Stimulated activated CD4-positive, alpha-beta T cell treated with anti-CD3 and anti-CD28 coated beads, Interleukin-15, amount 100 ng/mL, for 48 hours (primary cell): ENCODE measurements around the gene RDM1.
"Not testable (repeated sequence)": the region's sequence is repeated elsewhere in the genome, so short reads cannot be mapped to it uniquely, and the experiment has no call there.

Experiments
- DNase-seq, 2 donors: peaks; one replicate each; pipeline ENCODE4 v3.0.0-alpha.2; 2020; ENCODE audit warnings: low read depth in 2 of 2

RDM1 gene

DNA sequence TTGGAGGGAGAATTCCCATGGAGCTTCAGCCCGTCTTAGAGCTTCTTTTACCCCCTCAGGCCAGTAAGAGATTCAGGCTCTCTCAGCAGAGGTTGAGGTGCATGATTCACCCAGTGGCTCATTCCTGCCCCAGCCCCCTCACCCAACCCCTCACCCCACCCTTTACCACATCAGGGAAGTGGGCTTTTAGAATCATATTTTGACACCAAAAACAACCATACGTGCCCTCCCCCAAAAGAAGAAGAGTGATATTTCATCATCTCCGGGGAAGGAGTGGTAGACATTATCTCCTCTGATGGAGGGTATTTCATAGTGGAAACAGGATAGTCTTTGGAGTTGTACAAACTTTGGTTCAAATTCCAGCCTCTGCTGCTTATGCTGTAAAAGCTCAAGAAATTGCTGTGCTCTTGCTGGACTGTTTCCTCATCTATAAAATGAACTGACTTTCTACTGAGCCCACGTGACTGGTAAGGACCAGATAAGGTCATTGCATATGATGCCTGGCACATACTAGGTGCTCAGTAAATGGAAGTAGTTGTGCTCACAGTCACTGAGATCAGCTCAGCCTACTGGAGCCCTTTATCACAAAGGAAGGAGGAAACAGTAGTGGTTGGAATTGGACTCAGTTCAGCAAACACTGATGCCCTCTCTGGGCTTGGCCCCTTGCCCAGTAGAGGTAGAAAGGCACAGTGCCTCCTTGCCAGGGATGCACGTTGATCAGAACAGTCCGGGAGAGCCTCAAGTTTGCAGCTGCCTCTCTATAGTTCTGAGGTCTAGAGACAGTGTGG lies 32.1 kb downstream of the RDM1 start:
- no peak for DNase-seq

DNA sequence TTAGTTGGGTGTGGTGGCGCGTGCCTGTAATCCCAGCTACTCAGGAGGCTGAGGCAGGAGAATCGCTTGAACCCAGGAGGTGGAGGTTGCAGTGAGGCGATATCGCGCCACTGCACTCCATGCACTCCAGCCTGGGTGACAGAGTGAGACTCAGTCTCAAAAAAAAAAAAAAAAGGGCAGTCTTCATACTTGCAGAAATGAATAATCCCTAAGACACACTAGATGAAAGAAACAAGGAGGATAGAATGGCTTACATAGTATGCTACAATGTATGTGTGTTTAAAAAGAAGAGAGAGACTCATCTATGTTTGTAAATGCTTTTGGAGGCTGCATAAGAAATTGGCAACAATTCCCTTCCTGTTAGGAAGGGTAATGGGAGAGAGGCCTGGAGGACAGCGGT lies 32.8 kb downstream of the RDM1 start:
- DNase-seq, result not testable (repeated sequence)

DNA sequence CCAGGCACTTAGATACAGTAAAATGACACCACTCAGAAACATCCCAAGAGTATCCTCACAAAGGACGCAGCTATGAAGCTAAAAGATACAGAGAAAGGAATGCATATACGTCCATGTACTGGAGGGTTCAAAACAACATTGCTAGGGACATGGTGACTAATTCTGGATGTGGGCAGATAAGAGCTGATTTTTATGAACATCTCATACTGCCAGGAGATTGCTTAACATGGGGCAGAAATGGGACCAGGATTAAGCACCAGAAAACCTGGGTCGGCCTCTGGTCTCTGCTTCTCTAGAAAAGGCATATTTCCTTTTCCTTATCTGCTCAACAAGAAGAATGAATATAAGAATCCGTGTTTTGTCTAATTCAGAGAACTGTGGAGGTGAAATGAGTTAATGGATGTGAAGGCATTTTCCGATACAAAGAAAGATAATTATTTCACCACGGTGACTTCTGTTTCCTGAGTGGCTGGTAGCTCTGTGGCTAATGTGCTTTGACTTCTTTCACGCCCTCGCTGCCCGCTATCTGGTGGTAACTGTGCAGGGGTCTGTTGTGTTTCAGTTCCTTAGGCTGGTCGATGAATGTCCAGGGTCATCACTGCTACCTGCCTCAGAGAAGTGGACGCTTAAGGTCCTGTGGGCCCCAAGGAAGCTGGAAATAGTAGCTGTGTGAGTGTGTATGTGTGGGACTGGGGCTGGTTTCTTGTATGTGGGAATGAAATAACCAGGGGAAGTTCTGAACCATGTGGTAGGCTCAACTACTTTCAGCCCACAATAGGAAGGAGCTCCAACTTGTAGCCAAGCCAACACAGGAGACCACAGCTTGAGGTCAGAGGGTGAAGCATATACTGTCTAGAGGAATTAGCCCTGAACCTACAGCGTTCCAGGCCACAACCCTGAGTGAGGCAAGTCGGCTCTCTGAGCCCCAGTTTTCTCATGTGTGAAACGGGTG lies 34.7 kb downstream of the RDM1 start:
- DNase-seq, result no peak

DNA sequence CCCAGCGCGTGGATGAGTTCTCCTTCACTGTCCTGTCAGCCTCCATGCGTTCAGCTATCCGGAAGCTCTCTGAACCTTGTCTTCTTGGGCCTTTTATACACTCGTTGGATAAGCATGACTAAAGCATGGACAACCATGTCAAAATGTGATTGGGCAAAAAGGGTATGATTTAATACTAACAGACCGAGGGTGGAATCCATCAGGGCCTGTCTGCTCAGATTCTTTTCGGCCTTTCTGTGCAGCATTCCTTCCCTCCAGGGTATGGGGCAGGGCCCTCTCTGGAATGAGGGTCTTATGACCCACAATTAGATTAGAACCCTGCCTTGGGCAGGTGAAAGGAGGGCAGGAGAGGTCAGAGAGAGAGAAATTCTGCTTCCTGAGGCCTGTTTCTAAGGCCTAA lies 36.4 kb downstream of the RDM1 start:
- no peak for DNase-seq

DNA sequence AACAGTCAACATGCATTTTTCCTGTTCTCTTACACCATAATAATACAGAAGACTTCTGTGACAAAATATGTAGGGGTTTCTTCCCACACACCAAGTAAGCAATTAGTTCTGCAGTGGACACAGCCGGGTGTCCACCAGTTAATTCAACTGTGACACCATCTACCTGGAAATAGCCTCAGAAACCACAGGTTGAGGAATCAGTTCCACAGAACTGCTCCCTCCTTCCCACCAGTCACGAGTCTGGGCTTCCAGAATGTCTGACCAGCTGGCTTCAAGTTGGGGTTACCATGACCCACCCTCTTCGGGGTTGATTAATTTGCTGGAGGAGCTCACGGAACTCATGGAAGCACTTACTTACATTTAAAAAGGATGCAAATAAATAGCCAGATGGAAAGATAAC lies 36.8 kb downstream of the RDM1 start:
- no peak for DNase-seq

DNA sequence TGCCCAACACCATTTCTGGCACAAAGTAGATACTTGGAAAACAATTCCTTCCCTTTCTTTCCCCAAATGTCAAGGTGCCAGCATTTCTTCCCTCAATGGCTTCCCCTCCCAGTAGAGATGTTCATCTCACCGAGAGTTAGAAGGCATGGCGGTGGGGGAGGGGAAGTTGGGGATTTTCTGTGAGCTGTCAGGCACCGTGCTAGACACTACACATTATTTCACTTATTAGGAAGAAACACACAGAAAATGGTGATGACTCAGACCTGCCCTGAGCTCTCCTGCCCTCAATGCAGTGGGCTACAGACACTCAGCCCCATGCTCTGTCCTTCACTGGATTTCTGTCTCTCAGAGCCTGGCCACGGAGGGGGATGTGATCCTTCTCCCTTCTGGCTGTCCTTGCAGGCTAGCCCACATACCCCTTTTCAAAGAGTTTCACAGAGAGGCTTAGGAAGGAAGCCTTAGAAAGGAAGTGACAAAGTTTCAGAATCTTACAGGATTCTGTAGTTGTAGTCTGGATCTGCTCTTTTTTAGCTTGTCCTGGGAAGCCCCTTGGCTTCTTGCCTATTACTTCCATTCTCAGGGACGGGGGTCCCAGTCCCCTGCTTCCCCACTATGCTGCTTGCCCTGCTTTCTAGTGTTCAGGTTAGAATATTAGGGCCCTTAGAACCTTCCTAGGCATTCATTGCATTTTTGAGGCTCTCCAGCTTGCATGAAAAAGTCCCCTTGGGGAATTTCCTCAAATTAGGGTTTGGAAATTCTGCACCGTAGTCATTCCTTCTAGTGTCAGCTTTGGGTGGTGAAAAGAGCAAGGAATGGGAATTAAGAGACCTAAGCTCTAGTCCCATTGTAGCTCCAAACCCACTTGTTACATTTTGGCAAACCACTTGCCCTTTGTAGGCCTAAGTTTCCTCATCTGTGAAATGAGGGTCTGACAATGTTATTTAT lies 38.2 kb downstream of the RDM1 start:
- DNase-seq, result peak in 1 of 2 donors; percentile 54

DNA sequence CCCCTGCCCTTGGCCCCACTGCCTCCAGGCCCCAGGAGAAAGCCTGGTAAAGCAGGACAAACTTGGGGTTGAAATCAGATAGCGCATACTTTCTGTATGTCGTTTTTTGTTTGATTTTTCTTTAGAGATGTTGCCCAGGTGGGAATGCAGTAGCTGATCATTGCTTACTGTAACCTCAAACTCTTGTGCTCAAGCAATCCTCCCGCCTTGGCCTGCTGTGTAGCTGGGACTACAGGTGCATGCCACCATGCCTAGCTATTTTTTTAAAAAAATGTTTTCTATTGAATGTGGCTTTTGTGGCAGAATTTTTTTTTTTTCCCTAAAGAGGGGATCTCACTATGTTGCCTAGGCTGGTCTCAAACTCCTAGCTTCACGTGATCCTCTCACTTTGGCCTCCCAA lies 39.3 kb downstream of the RDM1 start:
- no peak for DNase-seq

DNA sequence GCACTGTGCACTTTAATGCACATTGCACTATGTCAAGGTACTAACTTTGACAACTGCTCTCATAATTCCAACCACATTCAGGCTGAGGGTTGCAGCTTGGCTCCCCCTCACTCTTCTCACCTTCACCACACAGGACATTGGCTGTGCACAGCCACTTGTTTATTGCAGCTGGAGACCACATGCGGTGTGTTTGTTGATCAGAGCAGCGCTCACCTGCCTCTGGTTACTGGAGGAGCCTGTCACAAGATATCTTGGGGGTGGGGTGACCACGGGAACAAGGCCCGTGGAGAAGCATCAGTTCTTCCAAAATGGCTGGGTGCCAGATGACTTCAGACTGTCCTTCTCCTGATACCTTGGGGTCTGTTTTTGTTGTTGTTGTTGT lies 39.8 kb downstream of the RDM1 start:
- no peak for DNase-seq

DNA sequence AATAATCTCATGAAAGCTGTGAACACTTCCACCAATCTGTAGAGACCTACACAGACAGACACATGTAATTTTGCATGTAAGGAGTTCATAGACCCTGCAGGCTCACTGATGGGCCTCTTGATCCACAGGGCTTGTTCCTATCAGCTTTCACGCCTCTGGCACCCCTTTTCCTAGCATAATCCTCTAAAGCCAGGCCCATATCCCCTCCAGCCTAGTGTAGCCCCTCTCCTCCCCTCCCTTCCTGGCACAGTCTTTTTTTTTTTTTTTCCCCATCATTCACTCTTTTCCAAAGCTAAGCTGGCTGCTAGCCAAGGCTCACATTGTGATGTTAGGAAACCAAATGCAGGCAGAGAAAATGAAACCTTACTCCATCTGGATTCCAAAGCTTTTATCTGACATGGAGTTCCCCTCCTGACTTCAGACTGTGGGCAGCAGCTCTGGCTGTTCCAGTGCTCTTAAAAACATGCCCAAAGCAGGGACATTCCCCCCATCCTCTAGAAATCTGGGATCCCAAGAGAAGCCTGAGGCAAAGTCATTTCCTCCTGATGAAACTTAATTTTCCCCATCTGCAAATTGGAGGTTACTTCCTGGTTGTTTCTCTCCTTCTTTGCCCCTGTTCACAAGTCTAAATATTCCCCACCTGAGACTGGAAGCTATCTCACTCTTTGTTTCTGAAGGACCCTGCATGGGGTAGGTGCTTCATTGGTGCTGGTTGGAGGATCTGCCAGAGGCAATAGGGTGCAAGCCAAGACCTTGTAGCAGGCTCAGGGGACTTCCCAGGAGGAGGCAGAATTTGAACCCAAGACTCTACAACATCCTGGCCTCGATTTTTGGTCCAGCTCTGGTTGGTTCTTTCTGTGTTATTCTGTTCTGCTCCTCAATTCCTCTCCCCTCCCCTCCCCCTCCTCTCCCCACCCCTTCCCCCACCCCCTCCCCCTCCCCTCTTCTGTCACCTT lies 40.5 kb downstream of the RDM1 start:
- DNase-seq, result no peak

DNA sequence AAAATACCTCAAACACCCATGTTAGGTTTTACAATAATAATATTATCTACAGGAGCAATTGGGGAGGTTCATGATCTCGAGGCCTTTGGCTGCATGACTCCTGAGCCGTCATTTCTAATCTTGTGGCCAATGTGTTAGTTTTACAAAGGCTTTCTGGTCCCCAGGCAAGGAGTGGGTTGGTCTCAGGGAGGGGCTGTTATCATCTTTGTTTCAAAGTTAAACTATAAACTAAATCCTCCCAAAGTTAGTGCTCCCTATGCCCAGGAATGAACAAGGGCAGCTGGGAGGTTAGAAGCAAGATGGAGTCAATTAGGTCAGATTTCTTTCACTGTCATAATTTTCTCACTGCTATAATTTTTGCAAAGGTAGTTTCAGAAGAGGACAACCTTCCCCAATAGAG lies 41.3 kb downstream of the RDM1 start:
- no peak for DNase-seq

DNA sequence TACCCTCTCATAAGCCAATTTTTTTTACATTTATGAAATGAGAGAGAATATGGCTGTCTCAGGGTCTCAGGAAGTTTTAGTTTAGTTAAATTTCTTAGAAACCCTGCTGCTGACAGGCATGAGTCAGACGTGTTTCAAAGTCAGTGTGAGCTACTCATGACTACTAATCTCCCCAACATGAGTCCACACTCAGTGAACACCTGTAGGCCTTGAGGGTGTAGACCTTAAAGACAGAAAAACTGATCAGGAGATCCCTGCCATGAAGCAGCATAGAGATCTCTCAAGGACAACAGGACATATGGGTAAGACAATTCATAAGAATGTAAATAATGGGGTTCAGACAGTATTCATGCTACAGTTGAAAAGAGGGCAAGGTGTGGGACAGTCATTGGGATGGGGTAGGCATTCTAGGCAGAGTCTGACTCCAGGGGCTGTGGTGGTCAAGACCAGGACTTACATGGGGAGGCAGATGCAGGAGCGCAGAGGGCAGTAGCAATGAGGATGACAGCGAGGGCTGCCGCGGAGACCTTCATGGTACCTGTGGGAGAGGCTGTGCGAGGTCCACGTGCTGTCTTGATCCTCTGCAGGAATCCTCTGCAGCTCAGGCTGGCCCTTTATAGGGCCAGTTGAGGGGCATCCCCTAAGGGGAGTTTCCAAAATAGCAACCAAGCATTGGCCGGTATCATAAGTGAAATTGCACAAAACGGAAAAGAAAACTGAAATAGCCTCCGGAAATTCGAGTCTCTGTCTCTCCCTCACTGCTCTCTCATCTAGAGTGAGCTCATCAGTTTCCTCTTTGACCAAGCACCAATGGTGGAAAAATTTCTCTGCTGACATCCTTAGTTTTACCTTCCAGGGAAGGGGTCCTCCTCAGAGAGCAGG lies 50.6 kb downstream of the RDM1 start, which contains the start of gene CCL5:
TSS of gene CCL5 (minus strand) at position 588 of the 882 bp plus-strand sequence.
- DNase-seq, result no peak

DNA sequence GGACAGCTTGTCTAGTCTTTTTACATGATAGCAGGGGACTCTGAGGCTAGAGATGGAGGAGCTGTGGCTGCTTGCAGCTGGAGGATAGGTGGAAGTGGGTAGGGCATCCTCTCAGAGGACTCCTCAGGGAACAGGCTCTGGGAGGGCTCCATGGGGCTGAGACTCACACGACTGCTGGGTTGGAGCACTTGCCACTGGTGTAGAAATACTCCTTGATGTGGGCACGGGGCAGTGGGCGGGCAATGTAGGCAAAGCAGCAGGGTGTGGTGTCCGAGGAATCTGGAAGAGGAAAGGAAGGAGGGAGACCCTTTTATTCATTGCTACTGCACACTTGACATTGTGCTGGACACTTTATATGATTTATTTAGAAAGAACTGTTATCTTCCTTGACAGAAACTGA lies 52.2 kb downstream of the RDM1 start:
- DNase-seq, result no peak

DNA sequence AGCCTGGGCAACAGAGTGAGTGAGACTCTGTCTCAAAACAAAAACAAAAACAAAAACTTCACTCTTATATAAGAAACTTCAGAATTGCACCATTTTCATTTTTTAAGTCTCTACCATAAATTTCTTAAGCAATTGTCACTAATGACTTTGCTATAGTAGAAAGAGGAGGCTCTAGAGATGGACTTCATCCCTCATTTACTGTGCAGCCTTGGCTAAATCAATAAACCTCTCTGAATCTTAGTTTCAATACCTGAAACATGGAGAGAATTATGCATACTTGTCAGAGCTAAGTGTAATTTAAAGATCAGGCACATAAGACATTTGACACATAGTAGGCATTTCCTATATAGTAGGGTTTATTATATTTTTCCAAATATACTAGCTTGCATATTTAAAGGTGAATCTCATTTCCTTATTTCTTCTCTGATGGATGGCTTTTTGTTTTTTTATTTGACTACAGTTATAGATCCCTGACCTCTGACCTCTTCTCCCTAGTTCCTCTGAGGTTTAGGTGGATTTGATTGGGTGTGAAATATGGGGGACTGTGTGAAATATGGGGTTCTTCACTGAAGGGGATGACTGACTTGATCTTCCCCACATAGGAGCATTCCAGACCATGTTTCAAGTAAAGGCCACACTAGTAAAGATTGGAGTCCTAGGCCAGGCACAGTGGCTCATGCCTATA lies 53.1 kb downstream of the RDM1 start:
- DNase-seq, result no peak

DNA sequence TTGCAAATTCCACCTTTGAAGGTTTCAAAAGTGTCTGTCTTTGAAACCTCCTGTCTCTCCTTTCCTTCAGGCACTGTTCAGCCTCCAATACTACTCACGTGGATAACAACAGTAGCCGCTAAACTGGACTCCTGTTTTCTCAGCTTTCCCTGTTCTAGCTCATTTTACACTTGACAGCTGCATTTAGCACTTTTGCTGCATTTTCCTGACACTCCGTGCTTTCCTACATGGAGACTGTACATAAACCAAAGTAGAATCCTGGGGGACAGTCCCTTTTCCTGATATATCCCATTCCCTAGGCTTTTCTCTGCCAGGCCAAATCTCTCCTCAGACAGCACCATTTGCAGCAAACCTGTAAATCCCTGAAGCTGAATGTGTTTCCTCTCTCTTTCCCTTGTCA lies 54.0 kb downstream of the RDM1 start:
- DNase-seq, result no peak

DNA sequence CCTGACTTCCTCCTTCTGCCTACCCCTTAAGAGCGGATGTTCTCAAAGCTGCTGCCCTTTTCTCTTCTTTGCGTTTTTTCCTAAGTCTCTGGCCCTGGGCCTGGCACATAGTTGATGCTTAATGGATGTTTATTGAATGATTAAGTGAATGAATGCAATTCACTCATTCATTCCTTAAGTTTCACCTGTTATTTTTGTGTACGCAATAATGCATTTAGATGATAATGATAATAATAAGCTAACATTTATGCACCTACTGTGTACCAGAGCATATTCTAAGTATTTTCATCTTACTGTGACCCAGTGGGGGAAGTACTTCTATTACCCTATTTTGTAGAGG lies 54.8 kb downstream of the RDM1 start:
- no peak for DNase-seq

DNA sequence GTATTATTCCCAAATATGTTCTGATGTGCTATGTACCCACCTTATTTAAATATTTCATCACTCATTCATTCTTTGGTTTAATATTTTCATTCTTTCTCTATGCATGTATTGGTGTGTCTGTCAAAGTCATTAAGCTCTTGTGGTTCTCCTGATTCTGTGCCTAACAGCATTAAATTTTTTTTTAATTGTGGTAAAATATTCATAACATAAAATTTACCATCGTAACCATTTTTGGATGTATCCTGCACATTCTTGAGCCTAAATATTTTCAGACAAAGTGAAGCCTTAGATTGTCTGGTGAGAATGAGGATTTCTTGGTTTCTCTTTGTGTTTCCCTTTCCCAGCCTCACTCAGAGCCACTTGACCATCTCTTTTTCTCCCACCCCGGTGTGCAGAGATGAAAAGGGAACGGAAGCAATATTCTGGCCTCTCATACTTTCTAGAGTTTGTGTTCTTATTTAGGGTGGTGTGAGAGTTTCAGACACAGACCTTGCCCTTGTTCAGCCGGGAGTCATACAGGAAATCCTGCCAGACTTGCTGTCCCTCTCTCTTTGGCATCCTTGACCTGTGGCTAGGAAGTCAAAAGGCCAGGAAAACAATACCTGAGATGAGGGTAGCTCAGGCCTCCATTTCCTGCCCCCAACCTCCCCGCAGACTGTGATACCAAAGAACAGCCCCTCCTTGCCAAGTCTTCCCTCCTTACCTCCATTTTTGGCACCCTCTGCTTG lies 55.3 kb downstream of the RDM1 start:
- no peak for DNase-seq

DNA sequence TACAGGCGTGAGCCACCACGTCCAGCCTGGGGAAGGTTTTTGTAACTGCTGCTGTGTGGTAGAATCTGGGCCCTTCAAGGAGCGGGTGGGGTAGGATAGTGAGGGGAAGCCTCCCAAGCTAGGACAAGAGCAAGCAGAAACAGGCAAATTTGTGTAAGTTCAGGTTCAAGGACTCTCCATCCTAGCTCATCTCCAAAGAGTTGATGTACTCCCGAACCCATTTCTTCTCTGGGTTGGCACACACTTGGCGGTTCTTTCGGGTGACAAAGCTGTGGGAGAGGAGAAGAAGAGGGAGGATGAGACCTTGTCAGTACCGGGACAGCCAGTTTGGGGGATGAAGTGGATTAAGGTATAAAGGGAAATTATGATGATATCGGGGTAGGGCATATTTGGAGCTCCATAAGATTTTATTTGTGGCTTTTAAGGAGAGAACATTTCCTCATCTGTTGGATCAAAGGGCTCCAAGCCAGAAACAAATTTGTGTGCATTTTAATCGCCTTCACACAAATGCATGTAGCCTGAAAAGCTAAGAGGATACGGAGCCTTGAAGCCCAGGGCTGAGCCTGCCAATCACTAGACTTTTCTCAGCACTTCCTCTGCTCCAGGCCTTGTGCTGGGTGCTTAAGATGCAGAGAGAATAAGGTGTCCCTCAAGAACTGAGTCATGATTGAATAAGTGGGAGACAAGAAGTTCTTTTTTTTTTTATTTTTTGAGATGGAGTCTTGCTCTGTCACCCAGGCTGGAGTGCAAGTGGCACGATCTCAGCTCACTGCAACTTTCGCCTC lies 58.2 kb downstream of the RDM1 start:
- DNase-seq, result no peak
